ENCODE measurements around the gene MEGF6. TPM values are rescaled to one million over a fixed set of nuclear protein-coding genes. Genes with fewer than 3 reads are reported as not detected.

Gene MEGF6
- total and polyA plus RNA-seq, 11 donors: 1.9 to 16.2 (median 5.1) TPM

GRCh38 chr1:3525551-3526482 lies 85.5 kb downstream of the MEGF6 start:
- Histone ChIP-seq H3K4me1 (peaks cover 5 to 31% (median 19%) of the 10 kb centered on the region in 12 donors), H3K36me3 (no peaks in the 10 kb centered on the region), H3K9me3 (no peaks in the 10 kb centered on the region), H3K4me3 (no peak overlapping the region), H3K27ac (no peak overlapping the region), H3K27me3 (no peaks in the 10 kb centered on the region)
- intact Hi-C loops (cut with DNase I): loop anchor here in 1 of 10 donors (5.0 kb wide), 1 partner anchor 39 kb away; no protein-coding TSS in a partner anchor
- no peak for TF ChIP-seq POLR2A (IDR thresholded peaks at IDR 0.05)
- TF ChIP-seq CTCF (IDR thresholded peaks at IDR 0.05): no peak
- DNase-seq: no peak
- no peak for ATAC-seq
- WGBS, 4 donors: 80 to 89% (median 83%) methylated on average over 17 to 24 of the region's 24 CpGs

GRCh38 chr1:3524556-3525203 lies 86.6 kb downstream of the MEGF6 start:
- no peak for TF ChIP-seq CTCF (IDR thresholded peaks at IDR 0.05)
- no peak for TF ChIP-seq POLR2A (IDR thresholded peaks at IDR 0.05)

DNA sequence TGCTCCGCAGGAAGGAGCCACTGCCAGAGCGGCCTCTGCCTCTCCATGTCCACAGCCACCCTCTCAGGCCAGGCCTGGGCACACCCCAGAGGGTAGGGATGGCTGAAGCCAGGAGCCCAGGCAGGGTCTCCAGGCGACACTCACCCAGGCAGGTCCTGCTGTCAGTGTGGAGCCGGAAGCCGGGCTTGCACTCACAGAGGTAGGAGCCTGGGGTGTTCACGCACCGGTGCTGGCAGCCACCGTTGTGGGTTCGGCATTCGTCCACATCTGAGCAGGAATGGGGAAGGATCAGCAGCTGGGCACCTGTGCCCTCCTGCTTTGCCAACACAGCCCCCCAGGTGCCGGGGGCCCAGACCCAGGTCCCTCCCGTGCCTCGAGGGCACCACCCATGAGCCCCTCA lies 87.3 kb downstream of the MEGF6 start:
- 82 to 95% (median 95%) methylated on average over 2 to 13 of the region's 13 CpGs for WGBS, 4 donors

More at GRCh38 chr1:3524556-3525203, 86.6 kb downstream of the MEGF6 start:
- DNase-seq (no peak), ATAC-seq (no peak)
- no peaks in the 10 kb centered on the region for H3K27me3 ChIP-seq
- H3K9me3 ChIP-seq: no peaks in the 10 kb centered on the region
- no peak overlapping the region for H3K4me3 ChIP-seq
- 82 to 89% (median 87%) methylated on average over 16 to 20 of the region's 20 CpGs for WGBS, 4 donors
- intact Hi-C loops (cut with DNase I): loop anchor here in 1 of 10 donors (5.0 kb wide), 1 partner anchor 37 kb away; no protein-coding TSS in a partner anchor
- H3K4me1 ChIP-seq: peaks cover 2 to 20% (median 11%) of the 10 kb centered on the region in 12 donors
- H3K27ac ChIP-seq: no peak overlapping the region
- H3K36me3 ChIP-seq: no peaks in the 10 kb centered on the region

More for the DNA sequence above, 87.3 kb downstream of the MEGF6 start:
- H3K36me3 ChIP-seq: no peaks in the 10 kb centered on the region
- peaks cover 0 to 13% (median 4%) of the 10 kb centered on the region in 12 donors for H3K4me1 ChIP-seq
- no peaks in the 10 kb centered on the region for H3K27me3 ChIP-seq
- intact Hi-C loops (cut with DNase I): no loop called here
- no peak overlapping the region for H3K4me3 ChIP-seq
- no peaks in the 10 kb centered on the region for H3K9me3 ChIP-seq
- ATAC-seq (no peak), DNase-seq (no peak)
- no peak for TF ChIP-seq CTCF (IDR thresholded peaks at IDR 0.05)
- TF ChIP-seq POLR2A (IDR thresholded peaks at IDR 0.05): no peak
- H3K27ac ChIP-seq: no peak overlapping the region

Measured in heart left ventricle (tissue), 16 donors.